HG03432 (cell line): Measurements from ENCODE around the gene RUVBL1.

Source experiments
- ATAC-seq: cut with Tn5 transposase; IDR thresholded peaks from one replicate; pipeline ENCODE4 v1.9.1; 2021; ENCODE audit warnings: mild to moderate bottlenecking, moderate library complexity; ENCODE audit not compliant: unreplicated experiment

Gene RUVBL1

GRCh38 chr3:128036119-128036518 lies 87.5 kb downstream of the RUVBL1 start:
- ATAC-seq, result no peak

DNA sequence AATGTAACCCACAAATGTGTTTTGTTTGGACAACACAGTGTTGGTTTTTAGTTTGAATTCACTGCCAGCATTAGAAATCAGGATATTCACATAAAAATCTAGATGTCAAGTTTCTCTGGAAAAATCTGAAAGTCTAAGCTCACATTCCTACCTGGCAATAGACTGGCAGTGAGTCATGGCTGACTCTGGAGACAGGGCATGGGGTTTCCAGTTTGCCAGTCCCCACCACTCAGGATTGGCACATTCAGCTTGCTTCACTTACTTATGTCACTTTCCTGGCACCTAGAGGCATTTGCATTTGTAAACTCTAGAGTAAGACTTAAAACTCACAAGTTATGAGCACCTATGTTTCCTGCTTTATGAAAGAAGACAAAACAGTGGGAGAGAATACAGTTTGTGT lies 90.5 kb downstream of the RUVBL1 start:
- no peak for ATAC-seq
